Effector memory CD4-positive, alpha-beta T cell (primary cell): ENCODE results near the gene KANK2.

Experiments used
- DNase-seq, 3 donors: peaks; one replicate each; pipeline ENCODE4 v3.0.0-alpha.2; 2020
- H3K27ac ChIP-seq: 2 replicates; pipeline ENCODE4 v1.7.0; 2013; ENCODE audit warnings: mild to moderate bottlenecking, low read length, moderate library complexity; ENCODE audit not compliant: insufficient read depth, poor library complexity, severe bottlenecking
- H3K27me3 ChIP-seq: replicated peaks from 2 replicates; pipeline ENCODE4 v1.7.0; 2013; ENCODE audit warnings: mild to moderate bottlenecking, low read length; ENCODE audit not compliant: insufficient read depth, control insufficient read depth, poor library complexity, severe bottlenecking
- H3K36me3 ChIP-seq: 2 replicates; pipeline ENCODE4 v1.7.0; 2013; ENCODE audit warnings: mild to moderate bottlenecking, low read length, moderate library complexity; ENCODE audit not compliant: control insufficient read depth, insufficient read depth
- H3K4me1 ChIP-seq: 2 replicates; pipeline ENCODE4 v1.7.0; 2013; ENCODE audit warnings: low read length, mild to moderate bottlenecking; ENCODE audit not compliant: control insufficient read depth, insufficient read depth, poor library complexity, severe bottlenecking
- H3K4me3 ChIP-seq: 2 replicates; pipeline ENCODE4 v1.7.0; 2013; ENCODE audit warnings: low read length, low read depth, mild to moderate bottlenecking; ENCODE audit not compliant: insufficient read depth, poor library complexity, severe bottlenecking
- H3K9me3 ChIP-seq: 2 replicates; pipeline ENCODE4 v1.7.0; 2013; ENCODE audit warnings: mild to moderate bottlenecking, low read length, moderate library complexity; ENCODE audit not compliant: control insufficient read depth

Gene KANK2

DNA sequence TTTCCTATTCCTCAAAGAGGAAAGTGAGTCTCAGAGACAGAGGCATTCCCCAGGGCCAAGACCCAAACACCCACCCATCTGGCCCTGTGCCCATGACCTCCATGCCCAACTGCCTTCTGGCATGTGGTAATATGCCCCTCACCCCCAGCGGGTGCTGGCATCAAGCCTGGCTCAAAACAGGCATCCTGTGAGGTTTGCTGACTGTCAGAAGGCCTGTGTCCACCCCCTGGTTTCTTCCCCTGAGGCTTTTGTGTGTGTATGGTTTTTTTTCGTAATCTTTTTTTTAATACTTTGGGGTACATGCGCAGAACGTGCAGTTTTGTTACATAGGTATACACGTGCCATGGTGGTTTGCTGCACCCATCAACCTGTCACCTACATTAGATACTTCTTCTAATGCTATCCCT, 7.6 kb upstream of the KANK2 start:
- H3K27ac ChIP-seq = no peak overlapping the region
- no peak overlapping the region for H3K4me3 ChIP-seq
- no peaks in the 10 kb centered on the region for H3K9me3 ChIP-seq

DNA sequence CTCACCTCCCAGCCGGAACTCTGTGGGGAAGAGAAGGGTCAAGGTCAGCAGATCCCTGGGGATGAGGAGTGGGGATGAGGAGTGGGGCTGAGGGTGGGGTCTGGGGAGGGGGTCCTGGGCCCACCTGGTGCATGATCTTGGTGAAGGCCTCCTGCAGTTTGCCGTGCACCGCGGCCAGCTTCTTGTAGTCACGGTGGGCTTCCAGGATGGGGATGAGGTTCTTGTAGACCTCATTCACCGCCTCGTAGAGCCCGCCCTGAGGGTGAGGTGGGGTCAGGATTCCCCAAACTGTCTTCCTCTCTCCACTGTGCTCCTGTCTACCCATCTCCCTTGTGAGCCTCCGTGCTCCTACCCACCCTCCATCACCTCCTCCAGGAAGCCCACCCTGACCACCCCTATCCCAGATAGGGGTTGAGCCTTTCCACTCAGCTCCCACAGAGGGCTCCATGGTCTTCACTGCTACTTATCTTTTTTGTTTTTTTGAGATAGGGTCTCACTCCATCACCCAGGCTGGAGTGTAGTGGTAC, 6.8 kb upstream of the KANK2 start:
- no peak overlapping the region for H3K4me3 ChIP-seq
- H3K4me1 ChIP-seq = no peaks in the 10 kb centered on the region
- DNase-seq = no peak
- no peaks in the 10 kb centered on the region for H3K9me3 ChIP-seq
- H3K27me3 ChIP-seq = no peaks in the 10 kb centered on the region
- H3K27ac ChIP-seq = no peak overlapping the region
- H3K36me3 ChIP-seq = no peaks in the 10 kb centered on the region

More for the DNA sequence above, 7.6 kb upstream of the KANK2 start:
- no peaks in the 10 kb centered on the region for H3K36me3 ChIP-seq
- no peak for DNase-seq
- H3K27me3 ChIP-seq = no peaks in the 10 kb centered on the region
- H3K4me1 ChIP-seq = no peaks in the 10 kb centered on the region

- H3K9me3 ChIP-seq = no peaks in the 10 kb centered on the region
- H3K27me3 ChIP-seq = no peaks in the 10 kb centered on the region
- H3K4me3 ChIP-seq = no peak overlapping the region
- H3K4me1 ChIP-seq = no peaks in the 10 kb centered on the region
- no peaks in the 10 kb centered on the region for H3K36me3 ChIP-seq
- H3K27ac ChIP-seq = no peak overlapping the region
- peak in 1 of 3 donors; percentile 21 for DNase-seq
Observed at GRCh38 chr19:11203194-11204075, 6.1 kb upstream of the KANK2 start.

DNA sequence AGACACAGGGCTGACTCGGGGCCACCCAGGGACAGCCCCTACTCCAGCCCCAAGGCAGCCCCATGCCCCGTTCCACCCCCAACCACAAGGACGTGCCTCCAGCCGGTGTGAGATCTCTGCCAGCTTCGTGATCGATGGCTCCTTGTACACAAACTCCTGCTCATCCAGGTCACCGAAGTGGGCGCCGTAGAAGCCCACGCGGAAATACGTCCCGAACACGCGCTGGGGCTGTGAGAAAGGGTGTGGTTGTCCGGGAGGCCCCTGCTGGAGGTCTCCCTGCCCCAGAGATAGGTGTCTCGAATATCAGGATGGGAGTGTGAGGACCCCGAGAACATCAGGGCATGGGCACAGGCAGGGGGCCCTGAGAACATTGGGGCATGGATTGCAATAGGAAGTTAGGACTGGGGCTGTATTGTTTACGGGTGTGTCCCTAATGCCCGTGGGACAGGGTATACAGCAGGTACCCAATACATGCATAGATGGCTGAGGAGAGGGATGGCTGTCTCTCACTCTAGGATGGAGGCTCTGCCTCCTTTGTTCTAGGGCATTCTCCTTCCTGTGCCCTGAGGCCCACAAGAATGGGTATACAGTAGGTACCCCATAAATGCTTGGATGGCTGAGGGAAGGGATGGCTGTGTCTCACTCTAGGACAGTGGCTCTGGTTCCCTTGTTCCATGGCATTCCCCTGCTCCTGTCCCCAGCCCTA, 5.3 kb upstream of the KANK2 start:
- Histone ChIP-seq H3K36me3 (no peaks in the 10 kb centered on the region), H3K27me3 (no peaks in the 10 kb centered on the region), H3K4me3 (no peak overlapping the region), H3K4me1 (no peaks in the 10 kb centered on the region), H3K9me3 (no peaks in the 10 kb centered on the region), H3K27ac (no peak overlapping the region)
- no peak for DNase-seq

DNA sequence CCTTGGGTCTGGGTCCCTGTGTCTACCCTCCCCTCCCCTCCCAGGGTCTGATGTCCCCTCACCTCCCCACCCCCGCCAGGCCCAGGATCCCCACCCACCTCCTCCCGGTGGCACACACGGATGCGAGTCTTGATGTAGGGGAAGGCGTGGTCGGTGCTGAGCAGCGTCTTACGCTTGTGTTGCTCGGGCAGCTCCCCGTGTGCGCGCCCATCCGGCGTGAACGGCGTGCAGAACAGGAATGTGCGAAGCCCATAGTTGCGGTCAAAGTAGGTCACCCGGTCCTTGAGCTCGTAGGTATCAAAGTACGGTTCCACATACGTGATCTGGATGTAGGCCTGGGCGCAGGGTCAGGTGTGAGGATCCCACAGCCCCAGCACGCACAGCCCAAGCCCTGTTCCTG, 4.4 kb upstream of the KANK2 start:
- Histone ChIP-seq H3K27ac (no peak overlapping the region), H3K4me1 (peaks cover 3% of the 10 kb centered on the region), H3K9me3 (no peaks in the 10 kb centered on the region), H3K27me3 (no peaks in the 10 kb centered on the region), H3K36me3 (no peaks in the 10 kb centered on the region), H3K4me3 (no peak overlapping the region)
- DNase-seq = no peak

- Histone ChIP-seq H3K27ac (no peak overlapping the region), H3K4me3 (no peak overlapping the region), H3K9me3 (no peaks in the 10 kb centered on the region), H3K36me3 (no peaks in the 10 kb centered on the region), H3K27me3 (no peaks in the 10 kb centered on the region), H3K4me1 (peaks cover 6% of the 10 kb centered on the region)
- no peak for DNase-seq
Observed at GRCh38 chr19:11200931-11201330, 3.6 kb upstream of the KANK2 start.

DNA sequence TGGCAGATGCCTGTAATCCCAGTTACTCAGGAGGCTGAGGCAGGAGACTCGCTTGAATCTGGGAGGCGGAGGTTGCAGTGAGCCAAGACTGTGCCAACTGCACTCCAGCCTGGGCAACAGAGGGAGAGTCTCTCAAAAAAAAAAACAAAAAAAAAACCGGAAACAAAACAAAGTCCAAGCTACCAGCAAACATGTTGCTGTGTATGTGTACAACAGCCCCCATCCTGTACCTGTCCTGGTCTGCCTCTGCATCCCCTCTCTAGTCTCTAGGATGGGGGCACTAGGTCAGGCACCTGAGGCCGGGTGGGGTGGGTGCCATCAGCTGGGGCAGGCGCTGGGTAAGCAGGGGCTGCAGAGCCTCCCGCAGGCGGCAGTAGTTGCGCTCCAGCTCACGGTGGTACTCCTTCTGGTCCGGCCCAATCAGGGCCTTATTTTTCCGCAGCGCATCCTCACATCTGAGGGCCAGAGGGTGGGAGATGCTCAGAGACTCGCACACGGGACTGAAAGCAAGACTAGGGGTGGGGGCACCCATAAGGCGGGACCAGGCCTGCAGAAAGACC, 2.8 kb upstream of the KANK2 start:
- Histone ChIP-seq H3K9me3 (no peaks in the 10 kb centered on the region), H3K36me3 (no peaks in the 10 kb centered on the region), H3K4me3 (no peak overlapping the region), H3K27me3 (no peaks in the 10 kb centered on the region), H3K4me1 (peaks cover 10% of the 10 kb centered on the region), H3K27ac (no peak overlapping the region)
- no peak for DNase-seq

DNA sequence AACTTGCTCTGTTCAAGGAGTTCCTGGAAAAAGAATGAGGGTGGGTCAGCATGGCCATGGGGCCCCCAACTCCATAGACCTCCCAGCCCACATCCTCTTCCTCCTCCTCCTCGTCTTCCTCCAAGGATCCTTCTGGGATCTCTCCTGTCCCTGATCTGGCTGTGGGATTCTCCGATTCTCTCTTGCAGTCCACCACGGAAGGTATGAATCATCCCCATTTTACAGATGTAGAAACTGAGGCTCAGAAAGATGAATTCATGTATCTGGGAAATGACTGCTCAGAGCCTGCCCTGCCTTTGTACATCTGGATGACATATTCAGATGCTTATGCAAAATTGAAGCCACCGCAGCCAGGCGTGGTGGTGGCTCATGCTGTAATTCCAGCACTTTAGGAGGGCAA, 2.2 kb upstream of the KANK2 start:
- H3K4me3 ChIP-seq = no peak overlapping the region
- no peaks in the 10 kb centered on the region for H3K27me3 ChIP-seq
- peaks cover 12% of the 10 kb centered on the region for H3K4me1 ChIP-seq
- no peak overlapping the region for H3K27ac ChIP-seq
- H3K36me3 ChIP-seq = no peaks in the 10 kb centered on the region
- no peaks in the 10 kb centered on the region for H3K9me3 ChIP-seq
- DNase-seq = no peak

- no peak overlapping the region for H3K27ac ChIP-seq
- H3K4me1 ChIP-seq = peaks cover 12% of the 10 kb centered on the region
- no peak overlapping the region for H3K4me3 ChIP-seq
- no peaks in the 10 kb centered on the region for H3K27me3 ChIP-seq
- no peaks in the 10 kb centered on the region for H3K9me3 ChIP-seq
- no peak for DNase-seq
- no peaks in the 10 kb centered on the region for H3K36me3 ChIP-seq
Observed at GRCh38 chr19:11198769-11199424, 1.6 kb upstream of the KANK2 start.
